GM19023 (cell line): ENCODE data around the gene ZNF829.

ENCODE experiments used
- ATAC-seq: cut with Tn5 transposase; IDR thresholded peaks from one replicate; pipeline ENCODE4 v1.9.1; 2021; ENCODE audit warnings: mild to moderate bottlenecking, moderate library complexity; ENCODE audit not compliant: unreplicated experiment

The ZNF829 gene

DNA sequence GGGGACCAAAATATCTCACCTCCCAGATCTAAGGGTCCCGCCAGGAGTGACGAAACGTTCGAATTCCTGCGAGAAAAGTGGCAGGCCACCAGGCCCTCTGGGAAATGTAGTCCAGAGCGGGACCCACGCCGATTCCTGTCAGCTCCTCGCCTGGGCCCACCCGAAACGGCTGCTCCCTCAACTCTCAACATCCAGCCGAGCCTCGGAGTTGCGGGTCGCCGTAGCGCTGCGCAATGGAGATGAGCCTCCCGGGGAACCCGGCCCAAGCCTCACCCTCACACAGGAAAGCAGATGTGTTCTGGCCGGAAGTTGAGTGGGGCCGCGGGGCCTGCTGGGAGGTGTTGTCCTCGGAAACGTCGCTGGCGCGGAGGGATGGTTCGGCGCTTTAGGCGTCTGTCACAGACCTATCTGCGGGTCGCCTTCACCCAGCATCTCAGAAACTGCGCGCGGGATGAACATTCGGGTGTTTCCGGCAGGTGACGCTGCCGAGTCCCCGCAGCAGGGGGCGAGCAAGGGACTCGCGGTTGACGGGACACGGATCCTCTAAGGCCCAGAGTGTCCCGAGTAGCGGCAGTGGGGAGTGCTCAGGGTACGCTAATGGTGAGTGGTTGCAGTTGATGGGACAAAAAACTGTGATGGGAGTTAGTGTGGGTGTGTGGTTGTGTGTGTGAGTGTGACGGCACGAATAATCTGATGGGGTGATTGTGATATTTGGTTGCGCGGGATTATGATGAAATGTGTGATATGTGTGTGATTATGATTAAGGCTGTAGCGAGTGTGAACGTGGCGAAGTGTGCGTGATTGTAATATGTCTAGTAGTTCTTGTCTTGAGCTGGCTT is at the start of gene ZNF829, which contains the start of gene ZNF568:
Gene ZNF829 (minus strand): TSS at position 300 of the 839 bp plus-strand sequence. CDS start 1,124 bp downstream, outside the sequence.
Gene ZNF568 (plus strand): TSS at position 341 of the 839 bp plus-strand sequence. CDS start 6,439 bp downstream, outside the sequence.
- peak; percentile 98 for ATAC-seq

DNA sequence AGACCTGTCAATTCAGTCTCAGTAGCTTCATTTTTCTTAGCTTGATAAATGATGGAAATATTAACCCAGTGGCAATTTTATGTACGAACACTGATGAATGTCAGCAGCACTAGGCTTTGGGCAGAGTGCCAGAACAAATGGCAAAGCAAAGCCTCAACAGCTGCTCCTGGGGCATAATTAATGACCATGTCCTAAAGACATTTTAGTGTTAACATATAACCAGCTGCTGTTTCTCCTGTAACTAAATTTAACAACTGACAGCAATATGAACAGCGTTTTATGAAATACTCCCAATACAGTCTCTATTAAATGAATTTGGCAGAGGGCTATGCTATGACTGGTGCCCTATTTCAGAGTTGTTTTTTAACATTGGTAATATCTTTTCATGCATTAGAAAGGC is 47.2 kb upstream of the ZNF829 start:
- no peak for ATAC-seq

DNA sequence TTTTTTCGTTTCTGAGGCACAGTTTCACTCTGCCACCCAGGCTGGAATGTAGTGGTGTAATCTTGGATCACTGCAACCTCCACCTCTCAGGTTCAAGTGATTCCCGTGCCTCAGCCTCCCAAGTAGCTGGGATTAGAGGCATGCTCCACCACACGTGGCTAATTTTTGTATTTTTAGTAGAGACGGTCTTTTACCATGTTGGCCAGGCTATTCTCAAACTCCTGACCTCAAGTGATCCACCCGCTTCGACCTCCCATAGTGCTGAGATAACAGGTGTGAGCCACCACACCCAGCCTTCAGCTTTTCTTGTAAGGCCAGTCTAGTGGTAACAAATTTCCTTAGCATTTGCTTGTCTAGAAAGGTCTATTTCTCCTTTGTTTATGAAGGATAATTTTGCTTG is 46.3 kb upstream of the ZNF829 start:
- ATAC-seq, result no peak

DNA sequence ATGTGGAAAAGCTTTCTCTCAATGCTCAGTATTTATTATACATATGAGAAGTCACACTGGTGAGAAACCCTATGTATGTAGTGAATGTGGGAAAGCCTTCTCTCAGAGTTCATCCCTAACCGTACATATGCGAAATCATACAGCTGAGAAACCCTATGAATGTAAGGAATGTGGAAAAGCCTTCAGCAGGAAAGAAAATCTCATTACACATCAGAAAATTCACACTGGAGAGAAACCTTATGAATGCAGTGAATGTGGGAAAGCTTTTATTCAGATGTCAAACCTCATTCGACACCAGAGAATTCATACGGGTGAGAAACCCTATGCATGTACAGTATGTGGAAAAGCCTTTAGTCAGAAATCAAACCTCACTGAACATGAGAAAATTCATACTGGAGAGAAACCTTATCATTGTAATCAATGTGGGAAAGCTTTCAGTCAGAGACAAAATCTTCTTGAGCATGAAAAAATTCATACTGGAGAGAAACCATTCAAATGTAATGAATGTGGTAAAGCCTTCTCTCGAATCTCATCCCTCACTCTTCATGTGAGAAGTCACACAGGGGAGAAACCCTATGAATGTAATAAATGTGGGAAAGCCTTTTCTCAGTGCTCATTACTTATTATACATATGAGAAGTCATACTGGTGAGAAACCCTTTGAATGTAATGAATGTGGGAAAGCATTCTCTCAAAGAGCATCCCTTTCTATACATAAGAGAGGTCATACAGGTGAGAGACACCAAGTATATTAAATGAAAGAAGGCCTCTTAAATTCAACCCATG is 34.4 kb upstream of the ZNF829 start:
- ATAC-seq, result no peak

DNA sequence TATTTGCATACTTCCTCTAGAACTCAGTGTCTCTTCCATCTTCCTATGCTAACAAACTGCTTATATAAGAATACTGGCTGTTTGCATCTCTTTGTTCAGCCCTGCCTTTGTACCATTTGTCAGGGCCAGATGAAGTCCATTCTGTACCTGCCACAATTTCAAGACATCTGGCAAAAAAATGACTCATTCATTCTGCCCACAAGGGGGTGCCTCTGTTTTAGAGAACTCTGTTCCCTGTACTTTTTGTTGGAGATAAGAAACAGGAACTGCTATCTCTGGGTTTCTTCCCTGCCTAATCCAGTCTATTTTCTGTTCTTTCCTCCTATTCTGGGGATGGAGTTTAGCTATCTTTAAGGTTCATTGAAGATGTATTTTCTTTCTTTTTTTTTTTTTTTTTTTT is 23.1 kb upstream of the ZNF829 start:
- ATAC-seq, result no peak

DNA sequence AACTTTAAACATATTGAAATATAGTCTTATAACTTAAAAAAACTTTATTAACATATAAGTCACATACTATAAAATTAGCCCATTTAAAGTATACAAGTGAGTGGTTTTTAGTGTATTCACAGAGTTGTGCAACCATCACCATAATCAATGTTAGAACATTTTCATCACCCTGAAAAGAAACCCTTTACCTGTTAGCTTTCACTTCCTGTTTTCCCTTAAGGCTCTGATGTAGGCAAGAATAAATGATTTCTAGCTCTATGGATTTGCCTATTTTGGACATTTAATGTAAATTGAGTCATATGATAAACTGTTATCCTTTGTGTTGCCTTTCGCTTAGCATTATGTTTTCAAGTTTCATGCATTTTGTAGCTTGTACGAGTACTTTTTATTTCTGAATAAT is 15.6 kb upstream of the ZNF829 start:
- ATAC-seq, result no peak

DNA sequence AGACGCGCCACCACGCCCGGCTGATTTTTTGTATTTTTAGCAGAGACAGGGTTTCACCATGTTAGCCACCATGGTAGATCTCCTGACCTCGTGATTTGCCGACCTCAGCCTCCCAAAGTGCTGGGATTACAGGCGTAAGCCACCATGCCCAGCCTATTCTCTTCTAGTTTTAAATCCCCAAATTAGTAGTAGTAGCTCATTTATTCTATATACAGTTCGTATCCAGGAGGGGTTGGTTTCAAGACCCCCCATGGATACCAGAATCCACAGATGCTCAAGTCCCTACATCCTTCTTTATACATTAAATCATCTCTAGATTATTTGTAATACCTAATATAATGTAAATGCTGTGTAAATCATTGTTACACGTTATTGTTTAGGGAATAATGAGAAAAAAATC is 2.0 kb upstream of the ZNF829 start:
- no peak for ATAC-seq

DNA sequence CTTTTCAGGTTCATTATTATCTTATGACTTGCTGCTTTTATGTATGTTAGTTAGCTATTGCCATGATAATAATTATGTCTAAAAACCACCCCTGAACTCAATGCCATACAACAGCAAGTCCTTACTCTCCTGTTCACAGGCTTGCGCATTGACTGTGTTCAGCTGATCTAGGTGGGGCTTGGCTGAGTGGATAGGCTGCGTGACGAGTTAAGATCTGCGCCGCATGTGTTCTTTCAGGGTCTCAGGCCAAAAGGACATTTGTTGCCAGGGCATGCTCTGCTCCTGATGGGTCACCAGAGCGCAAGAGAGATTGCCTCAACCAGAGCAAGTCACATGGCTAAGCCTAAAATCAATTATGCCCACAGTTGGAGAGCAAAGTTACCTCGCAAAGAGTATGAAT is 900 bp upstream of the ZNF829 start:
- no peak for ATAC-seq

DNA sequence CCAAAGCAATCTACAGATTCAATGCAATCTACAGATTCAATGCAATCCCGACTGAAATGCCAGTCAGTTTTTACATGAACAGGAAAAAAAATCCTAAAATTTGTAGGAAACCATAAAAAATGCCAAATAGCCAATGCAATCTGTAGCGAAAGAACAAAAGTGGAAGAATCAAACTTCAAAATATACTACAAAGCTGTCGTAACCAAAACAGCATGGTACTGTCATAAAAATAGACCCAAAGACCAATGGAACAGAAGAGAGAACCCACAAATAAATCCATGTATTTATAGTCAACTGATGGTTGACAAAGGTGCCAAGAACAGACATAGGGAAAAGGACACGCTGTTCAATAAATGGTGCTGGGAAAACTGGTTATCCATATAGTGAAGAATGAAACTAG is 17.7 kb downstream of the ZNF829 start:
- ATAC-seq, result no peak

DNA sequence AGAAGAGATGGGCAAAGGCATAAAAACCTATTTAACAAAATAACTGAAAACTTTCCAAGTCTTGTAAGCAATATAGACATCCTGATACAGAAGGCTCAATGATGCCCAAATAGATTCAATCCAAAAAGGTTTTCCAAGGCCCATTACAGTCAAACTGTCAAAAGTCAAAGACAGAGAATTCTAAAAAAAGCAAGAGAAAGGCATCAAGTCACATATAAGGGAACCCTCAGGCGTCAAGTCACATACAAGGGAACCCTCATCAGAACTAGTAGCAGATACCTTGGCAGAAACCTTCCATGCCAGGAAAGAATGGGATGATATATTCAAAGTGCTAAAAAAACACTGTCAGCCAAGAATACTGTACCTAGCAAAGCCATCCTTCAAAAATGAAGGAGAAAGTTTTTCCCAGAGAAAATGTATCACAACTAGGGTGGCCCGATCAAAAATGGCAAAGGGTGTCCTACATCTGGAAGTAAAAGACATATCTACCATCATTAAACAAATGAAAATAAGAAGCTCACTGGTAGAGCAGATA is 21.2 kb downstream of the ZNF829 start:
- ATAC-seq, result no peak

DNA sequence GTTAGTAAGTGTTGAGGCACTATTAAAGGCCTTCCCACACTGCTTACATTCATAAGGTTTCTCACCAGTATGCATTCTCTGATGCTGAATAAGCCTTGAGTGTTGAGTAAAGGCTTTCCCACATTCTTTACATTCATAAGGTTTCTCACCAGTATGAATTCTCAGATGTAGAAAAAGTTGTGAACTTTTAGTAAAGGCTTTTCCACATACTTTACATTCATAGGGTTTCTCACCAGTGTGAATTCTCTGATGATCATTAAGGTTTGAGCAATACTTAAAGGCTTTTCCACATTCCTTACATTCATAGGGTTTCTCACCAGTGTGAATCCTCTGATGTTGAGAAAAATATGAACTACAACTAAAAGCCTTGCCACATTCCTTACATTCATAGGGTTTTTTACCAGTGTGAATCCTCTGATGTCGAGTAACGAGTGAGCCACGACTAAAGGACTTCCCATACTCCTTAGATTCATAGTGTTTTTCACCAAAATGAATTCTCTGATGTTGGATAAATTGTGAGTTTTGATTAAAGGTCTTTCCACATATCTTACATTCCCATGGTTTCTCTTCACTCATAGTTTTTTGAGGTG is 24.2 kb downstream of the ZNF829 start:
- no peak for ATAC-seq

DNA sequence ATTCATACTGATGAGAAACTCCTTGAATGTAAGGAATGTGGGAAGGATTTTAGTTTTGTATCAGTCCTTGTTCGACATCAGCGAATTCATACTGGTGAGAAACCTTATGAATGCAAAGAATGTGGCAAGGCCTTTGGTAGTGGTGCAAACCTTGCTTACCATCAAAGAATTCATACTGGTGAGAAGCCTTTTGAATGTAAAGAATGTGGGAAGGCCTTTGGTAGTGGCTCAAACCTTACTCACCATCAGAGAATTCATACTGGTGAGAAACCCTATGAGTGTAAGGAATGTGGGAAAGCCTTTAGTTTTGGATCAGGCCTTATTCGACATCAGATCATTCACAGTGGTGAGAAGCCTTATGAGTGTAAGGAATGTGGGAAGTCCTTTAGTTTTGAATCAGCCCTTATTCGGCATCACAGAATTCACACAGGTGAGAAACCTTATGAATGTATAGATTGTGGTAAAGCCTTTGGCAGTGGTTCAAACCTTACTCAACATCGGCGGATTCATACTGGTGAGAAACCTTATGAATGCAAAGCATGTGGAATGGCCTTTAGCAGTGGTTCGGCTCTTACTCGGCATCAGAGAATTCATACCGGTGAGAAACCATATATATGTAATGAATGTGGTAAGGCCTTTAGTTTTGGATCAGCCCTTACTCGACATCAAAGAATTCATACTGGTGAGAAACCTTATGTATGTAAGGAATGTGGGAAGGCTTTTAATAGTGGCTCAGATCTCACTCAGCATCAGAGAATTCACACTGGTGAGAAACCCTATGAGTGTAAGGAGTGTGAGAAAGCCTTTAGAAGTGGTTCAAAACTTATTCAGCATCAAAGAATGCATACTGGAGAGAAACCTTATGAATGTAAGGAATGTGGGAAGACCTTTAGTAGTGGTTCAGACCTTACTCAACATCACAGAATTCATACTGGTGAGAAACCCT is 38.8 kb downstream of the ZNF829 start:
- ATAC-seq, result no peak

DNA sequence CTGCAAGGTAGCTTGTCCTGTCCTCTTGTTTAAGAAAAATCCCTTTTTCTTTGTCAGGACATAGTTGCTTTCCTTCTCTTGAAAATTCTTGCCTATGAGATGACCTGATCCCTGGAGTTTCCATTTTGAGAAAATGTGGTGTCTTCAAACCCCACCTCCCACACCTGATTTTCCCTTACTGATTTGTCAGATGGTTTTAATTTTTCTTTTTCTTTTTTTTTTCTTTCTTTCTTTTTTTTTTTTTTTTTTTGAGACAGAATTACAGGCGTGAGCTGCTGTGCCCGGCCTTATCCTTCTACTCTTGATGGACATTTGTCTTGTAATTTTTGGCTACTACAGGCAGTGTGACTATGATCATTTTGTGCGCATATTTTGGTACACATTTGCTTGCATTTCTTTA is 64.2 kb downstream of the ZNF829 start:
- no peak for ATAC-seq

DNA sequence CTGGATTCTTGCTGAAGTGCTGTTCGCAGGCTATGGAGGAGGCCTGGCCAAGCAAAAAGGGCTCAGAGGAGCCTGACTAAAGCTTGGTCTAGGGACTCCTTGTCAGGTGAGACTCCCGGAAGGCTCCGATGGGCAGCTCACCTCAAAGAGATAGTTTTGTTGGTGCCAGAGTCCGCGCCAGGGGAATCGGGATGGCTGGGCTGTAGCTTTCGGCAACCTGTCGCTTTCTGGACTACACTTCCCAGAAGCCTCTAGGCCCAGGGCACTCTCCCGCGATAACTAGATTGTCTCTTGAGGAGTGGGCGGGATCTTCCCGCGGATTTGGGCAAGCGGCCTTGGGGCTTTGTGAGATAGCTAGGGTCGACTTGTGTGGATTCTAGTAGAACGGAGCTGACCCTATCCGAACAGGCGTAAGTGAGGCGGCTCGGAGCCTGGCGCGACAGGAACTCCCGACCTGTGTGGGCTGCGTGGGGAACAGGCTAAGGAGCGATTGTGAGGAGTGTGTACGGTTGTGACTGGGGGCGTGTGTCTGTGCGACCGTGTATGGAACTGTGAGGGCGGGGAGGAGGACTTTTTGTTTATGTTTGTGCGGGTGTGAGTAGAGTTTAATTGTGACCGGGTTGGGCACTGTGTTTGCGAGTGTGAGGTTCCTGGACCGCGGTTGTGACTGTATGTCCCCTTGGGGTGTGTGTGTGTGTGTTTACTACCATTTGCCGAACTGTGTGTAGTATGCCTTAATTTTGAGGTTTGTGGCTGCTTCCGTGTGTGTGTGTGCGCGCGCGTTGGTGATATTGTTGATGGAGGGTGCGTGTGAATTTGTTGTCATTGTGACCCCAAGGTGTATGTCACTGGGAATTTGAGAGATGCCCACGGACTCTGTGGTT is 65.3 kb downstream of the ZNF829 start, which contains the start of gene ZNF345:
Gene ZNF345 (plus strand): TSS at position 318 of the 884 bp plus-strand sequence. CDS start 25,955 bp downstream, outside the sequence.
- peak; percentile 82 for ATAC-seq

DNA sequence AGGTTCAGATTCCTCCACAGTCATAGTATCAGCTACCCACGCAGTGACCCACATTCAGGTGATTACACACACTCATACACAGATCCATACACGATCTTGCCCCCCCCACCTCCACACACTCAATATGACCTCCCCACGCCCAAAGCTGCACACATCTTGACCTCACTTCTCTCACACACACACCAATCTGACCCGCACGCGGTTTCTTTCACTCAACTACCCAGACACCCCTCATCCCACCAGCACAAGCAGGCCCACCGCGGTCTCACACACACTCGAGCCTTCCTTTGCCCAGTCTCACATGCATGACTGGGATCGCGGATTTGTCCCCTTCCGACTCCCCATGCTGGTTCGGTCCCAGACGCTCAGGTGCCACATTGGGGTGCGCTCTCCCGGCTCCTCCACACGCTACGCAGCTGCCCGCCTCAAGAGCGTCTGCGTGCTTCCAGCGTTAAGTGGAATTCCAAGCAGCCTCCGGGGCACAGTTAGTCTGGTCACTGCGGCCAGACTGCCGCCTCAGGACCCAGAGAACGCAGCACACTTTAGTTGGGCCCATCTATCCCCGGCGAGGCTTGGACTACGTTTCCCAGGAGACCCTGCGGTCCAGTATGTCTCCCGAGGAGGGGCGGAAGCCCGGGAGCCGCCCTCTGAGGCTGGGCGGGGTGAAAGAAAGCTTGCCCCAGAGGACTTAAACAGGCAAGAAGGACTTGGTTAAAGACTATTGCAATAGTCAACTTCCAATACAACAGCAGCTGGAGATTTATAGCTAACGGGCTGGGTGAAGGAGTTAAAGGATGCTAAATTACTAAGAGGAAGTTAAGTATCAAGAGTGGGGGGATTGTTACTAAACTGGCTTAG is 66.2 kb downstream of the ZNF829 start:
- peak; percentile 87 for ATAC-seq

DNA sequence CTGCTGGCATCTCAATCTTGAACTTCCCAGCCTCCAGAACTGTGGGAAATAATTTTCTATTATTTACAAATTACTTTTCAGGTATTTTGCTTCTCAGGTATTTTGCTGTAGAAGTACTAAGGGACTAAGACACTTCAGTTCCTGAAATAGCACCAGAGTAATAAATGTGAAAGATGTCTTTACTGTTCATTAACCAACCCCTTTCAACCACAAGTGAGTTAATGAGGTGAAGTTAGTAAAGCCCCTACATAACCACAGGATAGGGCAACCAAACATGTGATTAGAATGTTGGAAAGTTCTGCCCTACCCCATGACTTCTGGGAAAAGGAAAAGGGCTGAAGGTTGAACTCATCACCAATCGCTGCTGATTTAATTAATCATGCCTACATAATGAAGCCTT is 68.1 kb downstream of the ZNF829 start:
- ATAC-seq, result no peak

DNA sequence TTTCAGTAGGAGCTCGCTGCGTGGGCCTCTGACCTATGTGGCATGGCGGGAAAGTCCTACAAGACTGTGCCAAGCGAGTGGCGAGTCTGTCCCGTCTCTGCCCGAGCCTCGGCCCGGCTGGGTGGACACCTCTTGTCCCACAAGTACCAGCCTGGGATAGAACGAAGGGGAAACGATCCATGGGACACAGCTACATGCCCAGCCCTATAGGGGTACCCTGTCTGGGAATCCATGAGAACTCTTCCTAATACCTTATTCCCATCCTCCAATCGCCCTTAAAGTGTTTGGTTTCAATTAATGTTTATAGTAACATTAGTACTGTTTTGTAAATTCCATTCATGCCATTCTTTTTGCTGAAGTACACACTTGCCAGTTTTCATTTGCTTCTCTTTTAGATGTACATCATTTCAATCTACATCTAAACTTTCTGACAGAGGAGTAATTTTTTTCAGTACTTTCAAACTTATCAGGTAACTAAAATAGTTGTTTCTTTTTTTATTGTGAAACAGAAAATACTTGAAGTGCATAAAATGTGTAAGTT is 77.2 kb downstream of the ZNF829 start:
- no peak for ATAC-seq
